EL (cell line): ENCODE data around the gene IGSF10.

ENCODE experiments used
- DNase-seq: peaks from one replicate; pipeline ENCODE4 v3.0.0-alpha.2; 2016

IGSF10 gene

GRCh38 chr3:151412989-151413388, 47.9 kb downstream of the IGSF10 start:
- no peak for DNase-seq
